Uterus (tissue), 4 donors: Measurements from ENCODE around the gene H6PD. TPM values are rescaled to one million over a fixed set of nuclear protein-coding genes. Genes with fewer than 3 reads are reported as not detected.

Experiments used
- DNase-seq, 2 donors: peaks; one replicate each; pipeline ENCODE4 v3.0.0-alpha.2; 2019 to 2020
- H3K27ac ChIP-seq, 2 donors: fragments of 200-600 bp; sonication (generic); 1 replicate in 1 of 2; 2 replicates in 1 of 2; pipeline ENCODE4 v1.5.1; 2016 to 2018
- H3K27me3 ChIP-seq, 2 donors: fragments of 200-600 bp; sonication (generic); one replicate each; pipeline ENCODE4 v1.5.1; 2018 to 2019; ENCODE audit warnings: control low read depth in 1 of 2
- H3K36me3 ChIP-seq, 2 donors: fragments of 200-600 bp; sonication (generic); one replicate each; pipeline ENCODE4 v1.5.1; 2019; ENCODE audit warnings: control low read depth in 1 of 2
- H3K4me1 ChIP-seq, 2 donors: fragments of 200-600 bp; sonication (generic); one replicate each; pipeline ENCODE4 v1.5.1; 2018 to 2019; ENCODE audit warnings: control low read depth in 1 of 2
- H3K4me3 ChIP-seq, 2 donors: fragments of 200-600 bp; sonication (generic); 1 replicate in 1 of 2; 2 replicates in 1 of 2; pipeline ENCODE4 v1.5.1; 2018 to 2019; ENCODE audit warnings: mild to moderate bottlenecking in 1 of 2
- H3K9me3 ChIP-seq, 2 donors: fragments of 200-600 bp; sonication (generic); one replicate each; pipeline ENCODE4 v1.5.1; 2019; ENCODE audit warnings: control low read depth in 1 of 2
- CTCF ChIP-seq, 4 experiments: fragments of 200-600 bp in 2 of 4; fragments of 450-650 bp in 2 of 4; sonication (generic) in 2 of 4; IDR thresholded peaks; one replicate each; pipeline ENCODE4 v1.5.1; 2016 to 2019; ENCODE audit warnings: antibody characterized with exemption in 4 of 4, mild to moderate bottlenecking in 2 of 4, moderate library complexity in 1 of 4
- POLR2A ChIP-seq, 2 donors: fragments of 450-650 bp; IDR thresholded peaks; one replicate each; pipeline ENCODE4 v1.6.1; 2016; ENCODE audit warnings: antibody characterized with exemption in 2 of 2, mild to moderate bottlenecking in 1 of 2, moderate library complexity in 1 of 2
- intact Hi-C: fragments of 100-400 bp; cut with DNase I; formaldehyde crosslinking; loops from one replicate; pipeline ENCODE4 v1.15.1; 2023; ENCODE audit warnings: low total_unique reads
- total RNA-seq, 4 donors: library from RNA; depleted of rRNA in 3 of 4; stranded (reverse); fragments of >200 nt in 3 of 4; gene quantifications; one replicate each; pipeline versions ENCODE4 v1.1.0 to v1.2.4, GENCODE V29; 2014 to 2023
- donor health status: DM: yes; HTN: yes; CAD: no.

H6PD gene
- total RNA-seq, 4 donors from 2014 or later, result 28.4 to 107 (median 49.7) TPM

DNA sequence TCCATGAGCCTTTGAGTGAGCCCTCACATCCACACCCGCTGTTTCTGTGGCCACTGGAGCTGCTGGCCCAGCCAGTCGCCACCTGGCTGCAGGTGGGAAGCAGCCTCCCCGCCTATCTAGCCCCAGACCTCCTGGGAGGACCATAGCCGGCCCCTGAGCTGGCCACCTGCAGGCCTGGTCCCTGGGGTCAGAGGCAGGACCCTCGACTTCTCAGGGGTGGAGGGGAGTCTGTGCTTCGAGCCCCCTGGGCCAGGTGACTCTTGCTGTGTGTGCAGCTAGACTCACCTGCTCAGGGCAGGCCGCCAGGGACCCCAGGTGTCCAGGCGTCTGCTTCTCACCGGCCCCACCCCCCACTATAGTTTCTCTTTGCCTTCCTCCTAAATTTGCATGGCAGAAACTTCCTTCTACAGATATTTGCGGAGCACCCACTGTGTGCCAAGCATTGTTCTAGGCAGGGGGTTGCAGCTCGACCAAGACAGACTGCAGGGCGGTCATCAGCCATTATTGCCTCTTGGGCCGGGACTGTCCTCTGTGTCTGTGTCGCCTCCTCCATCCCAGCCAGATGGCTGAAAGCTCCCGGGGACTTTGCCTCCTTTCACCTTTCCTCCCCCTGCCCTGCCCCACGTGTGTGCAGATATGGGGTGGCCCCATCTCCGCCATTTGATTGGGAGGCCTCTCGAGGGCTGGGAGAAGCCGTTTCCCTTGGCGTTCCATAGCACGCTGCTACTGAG, 85.4 kb downstream of the H6PD start:
- DNase-seq, result no peak
- intact Hi-C loops, result no loop called here
- Histone ChIP-seq H3K36me3 (no peaks in the 10 kb centered on the region), H3K9me3 (no peaks in the 10 kb centered on the region), H3K27me3 (no peaks in the 10 kb centered on the region), H3K4me3 (peak overlapping the region in 1 of 2 donors; percentile 15), H3K27ac (peak overlapping the region; percentile 72 to 80), H3K4me1 (peaks cover 0 to 42% of the 10 kb centered on the region in 2 donors)
- TF ChIP-seq CTCF (IDR thresholded peaks at IDR 0.05) (no peak), POLR2A (IDR thresholded peaks at IDR 0.05) (no peak)

Other genes with a start within 250 kb of the H6PD start
- not detected for gene SLC2A7, start 208.4 kb upstream of the H6PD start, total RNA-seq
- 1 to 10 TPM in 2 of 4 donors, not detected in 2; 1.1 to 2.4 TPM for gene SLC2A5, start 165.1 kb upstream of the H6PD start, total RNA-seq
- 10 to 100 TPM in 1 of 4 donors, 1 to 10 TPM in 2, under 1 TPM in 1; 0.59 to 10.7 (median 2.2) TPM for gene GPR157, start 105.7 kb upstream of the H6PD start, total RNA-seq
- 10 to 100 TPM; 12.3 to 29.6 (median 20.7) TPM for gene SPSB1, start 58.1 kb downstream of the H6PD start, total RNA-seq